A204.1 (cell line): ENCODE data around the gene RBM20.

Source experiments
- FAIRE-seq: peaks from 2 replicates; lab custom pipeline; 2012; peaks lifted over from hg19 to GRCh38; lab: Jason Lieb, UNC

Gene RBM20

GRCh38 chr10:110813743-110814472 is 169.8 kb downstream of the RBM20 start:
- no peak for FAIRE-seq

DNA sequence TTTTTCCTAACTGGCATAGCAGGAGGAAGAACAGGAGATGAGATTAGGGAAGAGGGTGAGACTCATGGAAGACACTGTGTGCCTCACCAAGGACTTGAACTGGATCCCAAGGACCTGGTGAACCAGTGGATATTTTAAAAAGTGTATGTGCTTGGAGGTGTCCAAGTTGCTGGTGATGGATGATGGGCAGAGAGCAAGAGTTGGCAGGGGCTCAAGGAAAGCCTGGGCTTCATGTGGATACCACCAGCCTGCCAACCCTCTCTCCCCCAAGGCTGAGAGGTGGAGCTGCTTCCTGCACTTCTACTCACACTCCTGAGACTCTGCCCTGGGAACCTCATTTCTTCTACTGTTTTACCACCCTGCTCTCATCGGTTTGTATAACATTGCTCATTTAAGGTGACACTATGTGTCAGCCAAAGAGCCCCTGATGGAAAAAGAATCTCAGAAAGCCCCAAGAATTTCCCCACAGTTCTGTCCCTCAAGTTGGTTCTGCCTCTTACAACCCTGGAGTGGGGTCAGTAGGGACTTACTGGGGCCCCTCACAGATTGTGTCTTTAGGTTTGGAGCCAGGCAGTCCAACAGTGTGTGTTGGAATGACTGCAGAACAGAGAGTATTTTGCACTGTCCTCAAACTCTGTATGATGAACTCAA is 171.3 kb downstream of the RBM20 start:
- no peak for FAIRE-seq

GRCh38 chr10:110817614-110818013 is 173.5 kb downstream of the RBM20 start:
- FAIRE-seq = no peak

- FAIRE-seq = no peak
Measured at GRCh38 chr10:110818311-110819256, 174.4 kb downstream of the RBM20 start.

DNA sequence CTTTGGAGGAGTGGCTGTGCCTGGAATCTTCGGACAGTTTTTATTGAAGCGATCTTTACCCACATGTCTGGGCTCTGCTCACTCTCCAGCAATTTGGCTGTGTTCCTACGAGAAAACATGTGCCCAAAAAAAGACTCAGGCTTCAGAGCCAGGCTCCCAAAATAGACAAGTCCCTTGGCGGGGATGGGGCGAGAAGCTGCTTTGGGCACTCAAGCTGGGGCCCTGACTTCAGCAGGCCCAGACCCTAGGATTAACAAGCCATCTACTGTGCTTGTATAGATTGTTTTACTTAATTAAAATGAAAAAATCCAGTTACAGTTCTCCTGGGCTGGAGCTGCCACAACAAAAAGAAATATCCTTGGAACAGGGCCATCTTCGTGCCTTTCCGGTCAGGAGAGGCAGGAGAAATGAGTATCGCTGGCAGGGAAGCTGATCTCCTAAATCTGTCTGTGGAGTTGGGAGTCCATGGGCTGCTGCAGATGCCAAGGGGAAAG is 176.2 kb downstream of the RBM20 start:
- FAIRE-seq = no peak

- FAIRE-seq = no peak
Measured at GRCh38 chr10:110821508-110821907, 177.4 kb downstream of the RBM20 start.

DNA sequence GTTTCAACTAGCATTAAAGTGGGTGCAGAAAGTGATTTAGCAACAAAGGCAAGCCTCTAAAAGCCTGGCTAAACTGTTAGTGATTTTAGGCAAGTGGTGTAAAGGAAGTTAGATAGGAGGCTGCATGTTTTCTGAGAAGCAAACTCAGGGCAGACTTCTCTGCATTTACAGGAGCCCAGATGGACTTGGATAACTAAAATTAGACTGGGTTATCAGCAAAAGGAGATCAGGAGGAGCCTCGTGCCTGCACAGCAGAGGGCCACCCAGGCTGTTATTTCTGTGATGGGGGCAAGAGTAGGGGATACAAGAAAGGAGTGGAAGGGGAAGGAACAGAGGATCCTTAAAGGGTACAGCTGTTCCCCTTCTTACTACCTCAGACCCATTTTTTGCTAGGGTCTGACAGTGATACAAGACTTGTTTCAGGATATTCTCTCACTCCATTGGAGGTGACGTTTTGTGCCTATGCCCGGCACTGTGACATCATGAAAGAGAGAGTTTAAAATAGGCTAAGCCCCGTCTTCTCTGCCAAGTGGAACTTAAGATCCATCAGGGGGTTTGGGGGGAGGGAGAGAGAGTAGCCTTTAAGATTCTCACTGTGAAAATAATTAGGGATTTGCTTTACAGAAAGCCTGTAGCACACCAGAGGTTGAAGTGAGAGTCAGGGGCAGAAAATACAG is 178.0 kb downstream of the RBM20 start:
- FAIRE-seq = no peak

- no peak for FAIRE-seq
Measured at GRCh38 chr10:110822712-110823311, 178.7 kb downstream of the RBM20 start.

GRCh38 chr10:110824152-110824441 is 180.0 kb downstream of the RBM20 start:
- no peak for FAIRE-seq

DNA sequence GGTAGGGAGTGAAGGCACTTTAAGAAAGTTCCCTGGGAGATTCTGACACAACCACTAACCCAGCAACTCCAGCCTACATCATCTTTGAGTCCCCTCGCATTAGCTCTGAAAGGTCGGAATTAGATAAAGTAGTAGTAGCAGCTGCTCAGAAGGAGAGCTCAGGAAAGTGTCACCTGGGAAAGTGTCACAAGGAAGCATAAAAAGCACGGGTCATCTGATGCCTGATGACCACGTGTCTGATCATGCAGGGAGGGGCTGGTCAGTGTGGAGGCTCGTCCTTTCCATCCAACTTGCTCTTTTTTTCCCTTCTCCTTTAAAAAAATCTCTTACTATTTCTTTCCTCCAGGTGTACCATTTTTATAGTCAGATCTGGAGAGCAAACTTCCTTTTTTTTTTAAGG is 180.5 kb downstream of the RBM20 start:
- no peak for FAIRE-seq

- no peak for FAIRE-seq
Measured at GRCh38 chr10:110825508-110825907, 181.4 kb downstream of the RBM20 start.

DNA sequence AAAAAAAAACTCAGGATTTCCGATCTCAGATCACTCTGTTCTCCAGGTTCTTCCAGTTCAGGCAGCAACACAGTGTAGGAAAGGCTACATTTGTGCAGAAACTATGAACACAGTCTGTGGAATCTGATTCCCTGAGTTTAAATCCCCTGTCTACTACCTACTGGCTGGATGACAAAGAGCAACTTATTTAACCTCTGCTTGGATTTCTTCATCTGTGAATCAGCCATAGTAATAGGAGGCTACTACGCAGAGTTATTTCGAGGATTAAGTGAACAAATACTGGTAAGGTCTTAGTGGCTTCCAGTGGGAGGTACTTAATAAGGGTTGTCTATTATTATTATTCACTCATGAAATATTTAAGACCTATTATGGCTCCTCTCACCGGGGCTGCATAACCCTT is 183.3 kb downstream of the RBM20 start:
- no peak for FAIRE-seq

GRCh38 chr10:110827875-110828274 is 183.7 kb downstream of the RBM20 start:
- no peak for FAIRE-seq

DNA sequence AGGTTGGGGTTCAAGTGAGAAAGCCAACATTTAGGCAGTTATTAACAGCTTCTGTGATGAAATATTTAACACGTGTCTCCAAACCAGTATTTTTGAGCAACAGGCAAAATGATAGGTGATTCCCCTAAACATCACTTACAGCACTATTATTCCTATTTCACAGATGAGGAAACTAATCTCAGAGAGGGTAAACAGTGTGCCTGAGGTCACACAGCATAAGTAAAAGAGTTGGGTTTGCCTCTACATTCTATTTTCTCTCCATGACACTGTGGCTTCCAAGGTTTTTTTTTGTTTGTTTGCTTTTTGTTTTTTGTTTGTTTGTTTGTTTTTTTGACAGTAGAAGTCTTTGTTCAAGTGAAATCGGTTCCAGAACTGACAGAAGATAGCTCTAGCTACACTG is 184.4 kb downstream of the RBM20 start:
- no peak for FAIRE-seq

GRCh38 chr10:110829721-110830410 is 185.7 kb downstream of the RBM20 start:
- no peak for FAIRE-seq

GRCh38 chr10:110833234-110833940 is 189.3 kb downstream of the RBM20 start:
- no peak for FAIRE-seq

GRCh38 chr10:110833941-110834628 is 189.9 kb downstream of the RBM20 start:
- no peak for FAIRE-seq

GRCh38 chr10:110834629-110835301 is 190.6 kb downstream of the RBM20 start:
- no peak for FAIRE-seq

- FAIRE-seq = no peak
Measured at GRCh38 chr10:110835841-110836240, 191.7 kb downstream of the RBM20 start.
